NCI-H146 treated with DMSO at 0.1 percent for 48 hours (cell line): ENCODE results near the gene CFL1.

Experiments
- DNase-seq: peaks from one replicate; lab custom pipeline; 2025; ENCODE audit not compliant: unreplicated experiment; lab: John Stamatoyannopoulos, UW

Gene CFL1

DNA sequence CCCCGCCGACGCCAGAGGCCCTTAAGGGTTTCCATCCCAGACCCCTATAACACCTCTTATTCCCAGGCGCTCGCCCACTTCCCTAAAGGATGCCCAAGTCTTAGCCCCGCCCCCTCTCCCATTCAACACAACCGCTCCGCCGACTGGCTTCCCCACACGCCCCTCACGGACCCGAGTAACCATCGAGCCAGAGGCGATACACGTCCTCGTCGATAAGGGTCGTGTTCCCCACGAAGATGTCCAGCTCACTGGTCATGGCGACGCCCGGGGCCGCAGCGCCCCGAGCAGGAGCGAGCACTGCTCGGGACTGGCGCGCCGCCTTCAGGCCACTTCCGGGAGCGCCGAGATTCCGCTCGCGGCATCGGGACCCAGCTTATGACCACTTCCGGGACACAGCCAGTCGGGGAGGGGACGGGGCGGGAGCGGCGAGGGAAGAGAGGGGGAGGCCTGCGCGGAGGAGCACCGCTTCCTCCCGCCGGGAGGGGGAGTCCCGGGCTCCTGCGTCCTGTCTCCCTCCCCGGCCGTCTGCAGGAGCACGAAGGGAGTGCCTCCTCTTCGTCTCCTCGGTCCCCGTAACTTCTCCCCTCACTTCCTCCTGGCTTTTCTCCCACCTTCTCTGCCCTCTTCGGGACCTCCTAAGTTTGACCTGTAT is 30.3 kb upstream of the CFL1 start, which contains the start of gene FIBP:
Gene FIBP (minus strand): TSS at position 309 of the 652 bp plus-strand sequence. CDS start 53 bp downstream, at position 256.
- peak; percentile 81 for DNase-seq

DNA sequence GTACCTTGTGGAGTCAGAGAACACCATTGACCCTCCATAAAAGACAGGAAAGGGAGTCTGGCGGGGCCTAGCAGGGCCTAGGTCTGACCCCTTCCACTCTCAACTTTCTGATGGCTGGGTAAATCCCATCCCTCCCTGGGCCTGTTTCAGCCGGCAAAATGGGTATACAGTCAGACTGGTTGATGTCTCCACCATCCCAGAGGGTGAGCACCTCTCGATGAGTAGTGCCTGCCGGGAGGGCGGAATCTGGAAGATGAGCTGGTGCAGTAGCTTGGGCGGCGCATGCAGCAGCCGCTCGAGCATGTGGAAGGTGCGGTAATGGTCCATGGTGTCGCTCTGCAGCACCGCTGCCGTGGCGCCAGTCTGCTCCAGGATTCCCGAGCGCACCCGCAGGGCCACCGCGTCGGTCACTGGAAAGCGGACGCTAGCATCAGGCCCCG is 29.8 kb upstream of the CFL1 start:
- DNase-seq = no peak

DNA sequence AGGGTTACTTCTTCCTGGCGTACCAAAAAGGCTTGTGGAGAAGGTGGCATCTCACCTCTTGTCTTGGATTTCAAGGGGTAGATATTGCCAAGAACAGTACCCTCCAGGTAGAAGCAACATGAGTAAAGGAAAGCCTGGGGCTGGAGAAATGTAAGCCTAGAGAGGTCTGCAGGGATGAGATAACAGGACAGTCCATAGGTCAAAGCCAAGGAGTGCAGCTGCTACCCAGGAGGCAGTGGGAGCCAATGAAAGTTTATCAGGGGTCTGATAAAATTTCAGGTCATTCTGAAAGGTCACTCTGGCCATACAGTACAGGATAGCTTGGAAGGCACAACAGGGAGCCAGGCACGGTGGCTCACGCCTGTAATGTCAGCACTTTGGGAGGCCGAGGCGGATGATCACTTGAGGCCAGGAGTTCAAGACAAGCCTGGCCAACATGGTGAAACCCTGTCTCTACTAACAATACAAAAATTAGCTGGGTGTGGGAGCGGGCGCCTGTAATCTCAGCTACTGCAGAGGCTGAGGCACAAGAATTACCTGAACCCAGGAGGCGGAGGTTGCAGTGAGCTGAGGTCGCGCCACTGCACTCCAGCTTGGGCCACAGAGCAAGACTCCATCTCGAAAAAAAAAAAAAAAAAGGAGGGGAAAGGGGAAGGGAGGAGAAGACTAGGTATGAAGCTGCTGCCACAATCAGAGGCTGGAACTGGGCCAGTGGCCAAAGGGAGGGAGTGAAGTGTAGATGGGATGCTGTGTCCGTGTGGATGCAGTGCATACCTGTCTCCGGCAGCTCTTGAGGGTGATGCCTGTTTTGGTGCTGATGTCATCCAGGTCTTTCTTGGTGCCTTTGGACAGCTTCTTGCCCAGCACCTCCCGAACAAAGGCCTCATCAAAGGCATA is 29.1 kb upstream of the CFL1 start:
- no peak for DNase-seq

DNA sequence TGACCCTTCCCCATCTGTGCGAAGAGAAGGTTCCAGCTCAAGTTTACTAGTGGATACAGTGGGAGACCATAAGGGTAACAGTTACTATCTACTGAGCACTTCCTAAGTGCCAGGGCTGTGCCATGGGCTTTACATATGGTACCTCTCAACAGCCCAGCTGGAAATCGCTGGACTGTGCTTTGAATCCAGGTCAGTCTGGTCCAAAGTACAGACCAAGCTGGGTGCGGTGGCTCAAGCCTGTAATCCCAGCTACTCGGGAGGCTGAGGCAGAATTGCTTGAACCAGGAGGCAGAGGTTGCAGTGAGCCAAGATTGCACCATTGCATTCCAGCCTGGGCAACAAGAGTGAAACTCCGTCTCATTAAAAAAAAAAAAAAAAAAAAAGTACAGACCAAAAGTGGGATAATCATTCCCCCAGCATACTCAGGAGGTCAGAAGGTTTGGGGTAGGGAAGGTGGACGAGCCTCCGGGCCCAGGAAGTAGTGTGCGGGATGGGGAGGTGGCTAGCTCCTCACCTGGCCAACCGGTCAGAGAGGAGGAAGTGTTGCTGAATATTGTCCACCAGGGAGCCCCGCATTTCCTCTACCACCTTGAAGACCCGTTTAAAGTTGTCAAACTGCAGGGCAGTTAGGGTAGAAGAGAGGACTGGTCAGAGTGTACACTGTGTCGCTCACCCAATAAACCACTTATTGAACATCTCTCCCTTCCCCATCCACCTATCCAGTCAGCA is 28.0 kb upstream of the CFL1 start:
- DNase-seq = no peak

DNA sequence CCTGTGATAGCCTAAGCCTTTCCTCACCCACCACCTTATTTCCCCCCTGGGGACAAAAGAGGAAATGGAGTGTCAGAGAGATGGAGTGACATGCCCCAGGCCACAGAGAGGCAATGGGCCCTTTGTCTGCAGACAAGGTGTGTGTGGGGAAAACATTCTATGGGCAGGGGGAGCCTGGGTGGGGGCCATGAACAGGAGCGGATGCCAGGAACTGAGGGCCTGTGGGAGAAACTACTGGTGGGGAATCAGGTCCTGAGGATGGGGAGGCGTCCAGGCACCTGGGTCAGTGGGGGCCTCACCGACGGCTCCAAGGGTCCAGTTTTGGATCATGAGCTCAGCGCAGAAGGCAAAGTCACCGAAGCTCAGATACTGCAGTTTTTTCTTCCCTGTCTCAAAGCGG is 27.3 kb upstream of the CFL1 start:
- DNase-seq = no peak

DNA sequence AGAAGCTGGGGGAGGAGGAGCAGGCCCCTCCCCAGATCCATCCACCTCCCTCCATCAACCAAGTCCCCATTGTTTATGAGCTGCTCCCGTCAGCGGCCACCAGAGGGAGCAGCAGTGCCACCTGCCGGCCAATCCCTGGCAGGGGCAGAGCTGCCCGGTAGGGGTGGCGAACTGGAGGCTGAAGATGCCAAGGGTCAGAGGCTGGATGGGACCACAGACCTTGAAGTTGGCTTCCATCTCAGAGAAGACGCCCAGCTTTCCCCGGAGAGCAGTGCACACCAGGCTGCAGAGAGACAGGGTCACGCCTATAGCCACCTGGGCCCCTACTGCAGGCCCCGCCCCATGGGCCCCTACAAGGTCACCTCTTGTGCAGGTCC is 26.7 kb upstream of the CFL1 start:
- peak; percentile 53 for DNase-seq

DNA sequence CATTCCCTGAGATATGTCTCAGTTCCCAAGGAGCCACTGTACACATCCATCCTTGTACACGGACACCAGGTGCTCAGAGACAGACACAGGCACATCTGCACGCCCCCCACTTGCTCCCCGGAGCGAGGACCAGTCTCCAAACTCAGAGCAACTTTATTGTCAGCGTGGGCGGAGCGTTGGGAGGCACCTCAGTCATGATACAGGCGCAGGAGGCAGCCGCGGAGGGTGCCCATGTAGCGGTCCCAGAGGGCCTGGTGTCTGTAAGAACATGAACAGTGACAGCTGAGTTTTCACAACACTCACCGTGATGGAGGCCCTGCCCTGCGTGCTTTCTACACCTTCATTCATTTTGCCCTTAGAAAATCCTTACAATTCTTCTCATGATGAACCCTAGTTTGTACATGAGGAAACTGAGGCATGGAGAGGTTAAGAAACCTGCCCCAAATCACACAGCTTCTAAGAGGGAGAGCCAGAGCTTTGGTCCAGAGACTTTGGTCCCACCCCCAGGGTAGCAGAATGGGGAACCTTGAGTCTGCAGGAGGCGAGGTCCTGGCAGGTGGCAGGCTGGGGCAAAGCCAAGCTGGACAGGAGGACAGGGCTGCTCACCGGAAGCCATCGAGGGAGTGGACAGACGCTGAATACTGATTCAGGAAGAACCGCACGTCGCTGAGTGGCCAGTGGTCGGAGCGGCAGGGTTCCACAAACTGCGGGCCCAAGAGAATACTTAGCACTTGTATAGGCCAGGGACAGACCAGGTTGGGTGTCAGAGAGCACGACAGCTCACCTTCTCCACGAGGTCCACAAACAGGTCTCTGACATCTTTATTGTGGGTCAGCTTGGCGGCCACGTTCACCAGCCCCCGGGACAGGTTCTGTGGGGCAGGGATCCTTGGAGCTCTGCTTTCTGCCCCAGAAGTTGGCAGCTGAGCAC is 26.1 kb upstream of the CFL1 start:
- no peak for DNase-seq

DNA sequence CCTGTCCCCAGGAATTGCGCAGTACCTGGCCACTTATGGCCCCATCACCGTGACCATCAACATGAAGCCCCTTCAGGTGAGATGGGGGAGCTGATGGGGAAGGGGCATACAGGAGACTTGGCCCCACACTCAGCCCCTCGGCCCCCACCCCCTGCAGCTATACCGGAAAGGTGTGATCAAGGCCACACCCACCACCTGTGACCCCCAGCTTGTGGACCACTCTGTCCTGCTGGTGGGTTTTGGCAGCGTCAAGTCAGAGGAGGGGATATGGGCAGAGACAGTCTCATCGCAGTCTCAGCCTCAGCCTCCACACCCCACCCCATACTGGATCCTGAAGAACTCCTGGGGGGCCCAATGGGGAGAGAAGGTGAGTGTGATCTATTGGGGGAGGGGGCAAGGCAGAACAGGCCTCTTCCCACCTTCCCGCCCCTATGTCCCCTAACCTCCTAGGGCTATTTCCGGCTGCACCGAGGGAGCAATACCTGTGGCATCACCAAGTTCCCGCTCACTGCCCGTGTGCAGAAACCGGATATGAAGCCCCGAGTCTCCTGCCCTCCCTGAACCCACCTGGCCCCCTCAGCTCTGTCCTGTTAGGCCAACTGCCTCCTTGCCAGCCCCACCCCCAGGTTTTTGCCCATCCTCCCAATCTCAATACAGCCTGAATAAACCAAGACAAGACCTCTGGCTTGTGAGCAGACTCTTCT is 25.2 kb upstream of the CFL1 start:
- no peak for DNase-seq

DNA sequence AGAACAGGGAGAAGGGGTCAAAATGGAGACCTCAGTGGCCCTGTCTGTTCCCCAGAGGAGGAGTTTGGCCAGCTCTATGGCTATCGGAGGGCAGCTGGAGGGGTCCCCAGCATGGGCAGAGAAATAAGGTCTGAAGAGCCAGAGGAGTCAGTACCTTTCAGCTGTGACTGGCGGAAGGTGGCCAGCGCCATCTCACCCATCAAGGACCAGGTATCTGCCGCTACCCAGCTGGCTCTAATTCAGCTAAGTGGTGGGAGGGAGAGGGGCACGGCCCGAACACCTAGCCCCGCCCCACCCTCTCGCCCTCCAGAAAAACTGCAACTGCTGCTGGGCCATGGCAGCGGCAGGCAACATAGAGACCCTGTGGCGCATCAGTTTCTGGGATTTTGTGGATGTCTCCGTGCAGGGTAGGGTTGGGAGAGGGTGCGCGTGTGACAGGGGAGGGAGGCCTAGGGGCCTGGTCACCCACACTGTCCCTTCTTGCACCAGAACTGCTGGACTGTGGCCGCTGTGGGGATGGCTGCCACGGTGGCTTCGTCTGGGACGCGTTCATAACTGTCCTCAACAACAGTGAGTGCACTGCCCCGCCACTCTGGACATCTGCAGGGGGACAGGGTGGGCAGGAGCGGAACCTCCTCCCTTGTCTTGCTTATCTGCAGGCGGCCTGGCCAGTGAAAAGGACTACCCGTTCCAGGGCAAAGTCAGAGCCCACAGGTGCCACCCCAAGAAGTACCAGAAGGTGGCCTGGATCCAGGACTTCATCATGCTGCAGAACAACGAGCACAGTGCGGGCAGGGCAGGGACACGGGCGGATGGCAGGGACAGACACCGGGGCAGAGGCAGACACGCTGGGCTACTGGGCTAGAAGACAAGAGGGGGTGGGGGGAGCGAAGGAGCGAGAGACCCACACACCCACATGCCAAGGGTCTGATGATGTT is 24.4 kb upstream of the CFL1 start:
- DNase-seq = no peak

DNA sequence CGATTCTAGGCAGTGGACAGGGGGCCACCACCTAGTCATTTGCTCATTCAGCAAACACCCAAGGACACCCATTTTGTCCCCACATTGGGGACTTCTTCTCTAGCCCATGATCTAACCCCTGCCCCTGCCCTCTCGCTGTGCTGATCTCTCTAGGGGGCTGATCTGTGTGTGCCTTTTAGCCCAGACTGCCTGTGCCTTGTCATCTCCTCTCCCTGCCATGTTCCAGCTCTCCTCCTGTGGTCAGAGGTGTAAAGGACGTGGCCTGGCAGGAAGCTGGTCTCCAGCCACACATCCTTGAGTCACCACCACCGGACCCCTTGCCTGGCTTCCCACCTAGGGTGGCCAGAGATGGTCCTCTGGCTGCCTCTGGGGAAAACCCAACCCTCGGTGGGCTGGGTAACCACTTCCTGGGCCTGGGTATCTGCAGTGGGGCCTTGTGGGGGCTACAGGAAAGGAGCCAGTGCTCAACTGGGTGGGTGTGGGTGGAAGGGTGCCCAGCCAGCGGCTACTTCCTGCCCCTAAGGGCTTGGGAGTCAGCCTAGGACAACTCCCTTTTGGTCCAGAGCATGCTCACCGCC is 23.0 kb upstream of the CFL1 start:
- DNase-seq = no peak

DNA sequence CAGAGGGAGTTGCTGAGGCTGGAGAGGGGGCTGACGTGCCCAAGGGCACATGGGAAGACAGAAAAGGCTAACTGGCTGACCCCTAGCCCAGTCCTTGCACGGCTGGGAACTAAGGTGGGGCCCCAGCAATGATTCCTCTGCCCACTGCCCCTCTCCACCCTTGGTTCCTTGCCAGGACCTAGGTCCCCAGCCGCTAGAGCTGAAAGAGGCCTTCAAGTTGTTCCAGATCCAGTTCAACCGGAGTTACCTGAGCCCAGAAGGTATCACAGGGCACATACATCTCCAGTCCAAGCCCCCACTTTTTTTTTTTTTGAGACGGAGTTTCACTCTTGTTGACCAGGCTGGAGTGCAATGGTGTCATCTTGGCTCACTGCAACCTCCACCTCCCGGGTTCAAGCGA is 22.0 kb upstream of the CFL1 start:
- DNase-seq = no peak

DNA sequence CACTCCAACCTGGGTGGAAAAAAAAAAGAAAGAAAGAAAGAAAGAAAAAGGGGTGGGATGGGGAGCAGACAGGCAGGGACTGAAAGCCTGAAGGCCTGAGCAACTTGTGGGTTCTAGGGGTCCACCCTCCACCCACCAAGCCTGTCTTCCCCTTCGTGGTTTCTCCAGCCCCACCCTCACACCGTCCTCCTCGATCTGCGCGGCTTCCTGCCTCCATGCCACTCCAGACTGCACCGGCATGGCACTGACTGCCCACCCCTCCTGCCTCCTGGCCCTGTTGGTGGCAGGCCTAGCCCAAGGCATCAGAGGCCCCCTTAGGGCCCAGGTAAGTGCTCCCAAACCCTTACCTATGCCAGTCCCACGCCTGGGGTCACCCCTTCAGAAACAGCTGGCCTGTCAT is 21.6 kb upstream of the CFL1 start, which contains the start of gene CTSW:
Gene CTSW (plus strand): TSS at position 221 of the 400 bp plus-strand sequence. CDS start 18 bp downstream, at position 239.
- no peak for DNase-seq

DNA sequence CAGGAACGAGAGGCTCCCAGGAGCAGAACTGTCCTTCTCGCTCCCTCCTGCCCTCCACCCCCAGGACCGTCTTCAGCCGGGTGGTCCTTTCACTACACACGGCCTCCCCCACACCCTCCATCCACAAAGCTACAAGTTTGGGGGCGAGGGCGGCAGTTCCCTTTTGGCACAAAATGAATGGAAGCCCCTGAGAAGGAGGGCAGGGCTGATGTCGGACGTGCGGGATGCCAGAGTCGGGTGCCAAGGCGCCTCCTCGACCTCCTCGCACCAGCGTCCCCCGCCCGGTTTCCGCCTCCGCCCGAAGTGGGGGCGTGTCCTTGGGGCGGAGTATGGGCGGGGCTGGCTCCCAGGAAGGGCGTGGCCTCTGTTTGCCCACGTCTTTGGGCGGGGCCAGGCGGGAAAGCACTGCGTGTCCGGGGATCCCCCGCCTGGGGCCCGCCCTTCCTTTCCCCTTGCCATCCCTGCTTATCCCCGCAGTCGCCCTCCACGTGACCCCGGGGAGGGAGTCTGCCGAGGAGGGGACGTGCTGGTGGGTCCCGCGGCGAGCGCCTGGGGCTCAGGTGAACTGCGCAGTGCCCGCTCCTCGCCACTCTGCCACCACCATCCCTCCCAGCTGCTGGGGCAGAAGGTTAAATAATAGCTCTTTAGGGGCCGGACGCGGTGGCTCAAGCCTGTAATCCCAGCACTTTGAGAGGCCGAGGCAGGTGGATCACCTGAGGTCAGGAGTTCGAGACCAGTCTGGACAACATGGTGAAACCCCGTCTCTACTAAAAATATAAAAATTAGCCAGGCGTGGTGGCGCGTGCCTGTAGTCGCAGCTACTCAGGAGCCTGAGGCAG is 15.6 kb upstream of the CFL1 start:
- DNase-seq = peak; percentile 78

DNA sequence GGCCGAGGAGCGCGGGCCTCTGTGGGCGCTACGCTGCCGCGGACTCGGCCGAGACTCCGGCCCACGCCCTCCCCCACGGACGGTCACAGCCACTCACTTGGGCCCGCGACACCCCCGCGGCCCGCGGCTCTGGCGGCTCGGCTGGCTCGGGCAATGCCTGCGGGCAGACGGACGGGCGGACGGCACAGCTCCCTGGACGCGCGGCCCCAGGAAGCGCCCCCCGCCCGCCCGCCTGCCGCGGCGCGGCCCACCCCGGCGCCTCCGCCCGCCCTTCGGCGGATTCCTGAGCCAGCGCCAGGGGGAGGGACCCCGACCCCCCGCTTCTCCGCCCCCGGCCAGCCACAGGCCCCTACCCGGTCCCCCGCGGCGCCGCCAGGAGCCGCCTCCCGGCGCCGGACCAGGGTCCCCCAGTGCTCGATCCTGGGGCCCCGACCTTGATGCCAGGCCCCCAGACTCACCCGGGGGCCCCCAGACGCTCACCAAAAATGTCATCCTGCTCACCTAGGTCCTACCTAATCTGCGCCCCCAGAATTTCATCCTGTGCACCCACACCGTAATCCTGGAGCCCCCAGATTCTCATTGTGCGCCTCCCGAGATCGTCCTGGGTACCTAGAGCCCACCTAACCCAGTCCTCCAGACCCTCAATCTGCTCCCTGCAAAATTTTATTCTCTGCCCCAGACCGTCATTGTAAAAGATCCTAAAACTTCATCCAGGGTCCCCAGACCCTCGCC is 14.8 kb upstream of the CFL1 start, which contains the start of gene EFEMP2:
Gene EFEMP2 (minus strand): TSS at position 215 of the 732 bp plus-strand sequence. CDS start 446 bp downstream, outside the sequence.
- no peak for DNase-seq

DNA sequence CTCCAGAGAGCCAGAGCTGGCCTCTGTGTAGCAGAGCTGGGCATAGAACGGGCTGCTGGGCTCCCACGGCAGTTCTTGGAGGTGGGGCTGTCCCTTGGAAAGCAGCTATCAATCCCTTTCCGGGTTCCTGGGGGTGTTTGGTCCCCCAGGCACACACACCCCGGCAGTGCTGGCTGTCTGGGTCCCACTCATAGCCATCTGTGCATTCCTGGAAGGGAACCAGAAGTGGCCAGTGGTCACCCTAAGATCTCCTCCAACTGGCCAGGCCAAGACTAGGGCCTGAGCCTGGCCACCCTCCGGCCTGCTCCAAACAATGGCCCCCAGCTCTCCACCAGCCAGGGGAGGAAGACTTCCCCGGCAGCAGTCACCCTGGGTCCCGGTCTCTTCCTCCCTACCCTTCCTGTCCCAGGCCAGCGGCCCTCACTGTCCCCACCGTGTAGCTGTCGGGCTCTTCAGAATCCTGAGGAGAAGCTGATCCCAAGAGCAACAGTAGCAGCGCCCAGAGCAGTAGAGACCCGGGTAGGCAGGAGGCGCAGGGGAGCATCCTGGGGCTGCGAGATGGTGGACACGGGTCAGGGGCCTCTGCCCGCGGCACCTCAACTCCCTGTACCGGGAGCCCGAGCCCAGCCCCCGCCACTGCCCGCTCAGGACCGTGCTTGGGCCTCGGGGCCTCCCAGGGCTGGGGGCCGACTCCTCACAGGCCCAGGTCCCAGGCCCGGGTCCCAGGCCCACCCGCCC is 14.0 kb upstream of the CFL1 start:
- DNase-seq = no peak
